ENCODE measurements around the gene DSG3. TPM values are rescaled to one million over a fixed set of nuclear protein-coding genes. Genes with fewer than 3 reads are reported as not detected.

Gene DSG3
- total and polyA plus RNA-seq, 2 donors (not counting 1 experiment from before 2014, with no cell fraction given), result 0.02 TPM; not detected in 1

DNA sequence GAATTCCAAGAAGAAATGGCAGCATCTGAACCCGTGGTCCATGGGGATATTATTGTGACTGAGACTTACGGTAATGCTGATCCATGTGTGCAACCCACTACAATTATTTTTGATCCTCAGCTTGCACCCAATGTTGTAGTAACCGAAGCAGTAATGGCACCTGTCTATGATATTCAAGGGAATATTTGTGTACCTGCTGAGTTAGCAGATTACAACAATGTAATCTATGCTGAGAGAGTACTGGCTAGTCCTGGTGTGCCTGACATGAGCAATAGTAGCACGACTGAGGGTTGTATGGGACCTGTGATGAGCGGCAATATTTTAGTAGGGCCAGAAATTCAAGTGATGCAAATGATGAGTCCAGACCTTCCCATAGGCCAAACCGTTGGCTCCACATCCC lies 34.4 kb upstream of the DSG3 start:
- no peak overlapping the region for H2AFZ ChIP-seq (ENCODE audit: low read length)
- H3K36me3 ChIP-seq (ENCODE audit: control insufficient read depth, insufficient read depth, low read length), result no peaks in the 10 kb centered on the region
- TF ChIP-seq, protein P1, sequence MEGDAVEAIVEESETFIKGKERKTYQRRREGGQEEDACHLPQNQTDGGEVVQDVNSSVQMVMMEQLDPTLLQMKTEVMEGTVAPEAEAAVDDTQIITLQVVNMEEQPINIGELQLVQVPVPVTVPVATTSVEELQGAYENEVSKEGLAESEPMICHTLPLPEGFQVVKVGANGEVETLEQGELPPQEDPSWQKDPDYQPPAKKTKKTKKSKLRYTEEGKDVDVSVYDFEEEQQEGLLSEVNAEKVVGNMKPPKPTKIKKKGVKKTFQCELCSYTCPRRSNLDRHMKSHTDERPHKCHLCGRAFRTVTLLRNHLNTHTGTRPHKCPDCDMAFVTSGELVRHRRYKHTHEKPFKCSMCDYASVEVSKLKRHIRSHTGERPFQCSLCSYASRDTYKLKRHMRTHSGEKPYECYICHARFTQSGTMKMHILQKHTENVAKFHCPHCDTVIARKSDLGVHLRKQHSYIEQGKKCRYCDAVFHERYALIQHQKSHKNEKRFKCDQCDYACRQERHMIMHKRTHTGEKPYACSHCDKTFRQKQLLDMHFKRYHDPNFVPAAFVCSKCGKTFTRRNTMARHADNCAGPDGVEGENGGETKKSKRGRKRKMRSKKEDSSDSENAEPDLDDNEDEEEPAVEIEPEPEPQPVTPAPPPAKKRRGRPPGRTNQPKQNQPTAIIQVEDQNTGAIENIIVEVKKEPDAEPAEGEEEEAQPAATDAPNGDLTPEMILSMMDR (conservative IDR thresholded peaks at IDR 0.05 in 1 of 2, IDR thresholded peaks at IDR 0.05 in 1 of 2; ENCODE audit: low read depth in 1 of 2, low read length in 2 of 2), result no peak
- TF ChIP-seq EZH2 (IDR thresholded peaks at IDR 0.05; ENCODE audit: low read length, missing control alignments), result no peak
- no peaks in the 10 kb centered on the region for H4K20me1 ChIP-seq (ENCODE audit: control insufficient read depth, extremely low read depth, insufficient read depth, low read length)
- H3K27ac ChIP-seq (ENCODE audit: insufficient read depth, low read length), result no peak overlapping the region
- H3K79me2 ChIP-seq (ENCODE audit: control insufficient read depth, insufficient read depth, low read length), result no peaks in the 10 kb centered on the region
- H3K9me3 ChIP-seq (ENCODE audit: control insufficient read depth, insufficient read depth, low read depth, low read length), result no peaks in the 10 kb centered on the region
- H3K4me3 ChIP-seq (replicated peaks in 1 of 4; ENCODE audit: control extremely low read depth in 1 of 4, insufficient read depth in 1 of 4, low read depth in 3 of 4, low read length in 4 of 4), result no peak overlapping the region
- H3K27me3 ChIP-seq (ENCODE audit: control insufficient read depth, insufficient read depth, low read length), result no peaks in the 10 kb centered on the region
- H3K9ac ChIP-seq (ENCODE audit: insufficient read depth, low read length), result no peak overlapping the region
- no peaks in the 10 kb centered on the region for H3K4me1 ChIP-seq (ENCODE audit: control insufficient read depth, extremely low read depth, insufficient read depth, low read length)
- DNase-seq (ENCODE audit: low read depth in 2 of 2), result no peak
- no peak overlapping the region for H3K4me2 ChIP-seq (ENCODE audit: extremely low read depth, insufficient read depth, low read length)

GRCh38 chr18:31417850-31418249 lies 29.7 kb upstream of the DSG3 start:
- Histone ChIP-seq H3K79me2 (ENCODE audit: control insufficient read depth, insufficient read depth, low read length) (no peaks in the 10 kb centered on the region), H3K36me3 (ENCODE audit: control insufficient read depth, insufficient read depth, low read length) (no peaks in the 10 kb centered on the region), H2AFZ (ENCODE audit: low read length) (no peak overlapping the region), H3K9ac (ENCODE audit: insufficient read depth, low read length) (no peak overlapping the region), H3K4me3 (replicated peaks in 1 of 4; ENCODE audit: control extremely low read depth in 1 of 4, insufficient read depth in 1 of 4, low read depth in 3 of 4, low read length in 4 of 4) (no peak overlapping the region), H3K27ac (ENCODE audit: insufficient read depth, low read length) (no peak overlapping the region), H3K4me2 (ENCODE audit: extremely low read depth, insufficient read depth, low read length) (no peak overlapping the region), H4K20me1 (ENCODE audit: control insufficient read depth, extremely low read depth, insufficient read depth, low read length) (no peaks in the 10 kb centered on the region), H3K4me1 (ENCODE audit: control insufficient read depth, extremely low read depth, insufficient read depth, low read length) (no peaks in the 10 kb centered on the region), H3K27me3 (ENCODE audit: control insufficient read depth, insufficient read depth, low read length) (no peaks in the 10 kb centered on the region), H3K9me3 (ENCODE audit: control insufficient read depth, insufficient read depth, low read depth, low read length) (no peaks in the 10 kb centered on the region)
- no peak for TF ChIP-seq EZH2 (IDR thresholded peaks at IDR 0.05; ENCODE audit: low read length, missing control alignments)
- no peak for DNase-seq (ENCODE audit: low read depth in 2 of 2)

DNA sequence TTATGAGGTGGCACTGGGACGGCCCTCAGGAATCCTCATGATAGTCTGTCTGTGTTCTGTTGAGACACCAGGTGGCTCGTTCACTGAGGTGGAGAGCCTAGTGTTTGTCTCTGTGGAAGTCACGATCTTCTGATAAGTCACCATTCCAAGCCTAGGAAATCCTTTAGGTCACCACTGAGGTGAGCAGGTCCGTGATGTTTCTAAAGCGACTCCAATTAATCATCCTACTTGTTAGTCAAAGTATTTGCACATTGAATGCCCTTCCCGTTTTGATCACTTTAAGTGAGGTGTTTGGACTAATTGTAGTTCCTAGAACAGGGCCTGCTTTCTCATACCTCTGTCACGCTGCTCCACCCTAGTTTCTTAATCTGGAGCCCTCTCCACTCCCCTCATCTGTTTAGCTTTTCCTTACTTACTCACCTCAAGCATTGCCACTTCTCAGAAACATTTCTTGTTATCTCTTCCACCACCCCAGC lies 28.0 kb upstream of the DSG3 start:
- Histone ChIP-seq H3K79me2 (ENCODE audit: control insufficient read depth, insufficient read depth, low read length) (no peaks in the 10 kb centered on the region), H4K20me1 (ENCODE audit: control insufficient read depth, extremely low read depth, insufficient read depth, low read length) (no peaks in the 10 kb centered on the region), H3K4me3 (replicated peaks in 1 of 4; ENCODE audit: control extremely low read depth in 1 of 4, insufficient read depth in 1 of 4, low read depth in 3 of 4, low read length in 4 of 4) (no peak overlapping the region), H3K9ac (ENCODE audit: insufficient read depth, low read length) (no peak overlapping the region), H3K27me3 (ENCODE audit: control insufficient read depth, insufficient read depth, low read length) (no peaks in the 10 kb centered on the region), H3K27ac (ENCODE audit: insufficient read depth, low read length) (no peak overlapping the region), H3K9me3 (ENCODE audit: control insufficient read depth, insufficient read depth, low read depth, low read length) (no peaks in the 10 kb centered on the region), H3K4me2 (ENCODE audit: extremely low read depth, insufficient read depth, low read length) (no peak overlapping the region), H3K4me1 (ENCODE audit: control insufficient read depth, extremely low read depth, insufficient read depth, low read length) (no peaks in the 10 kb centered on the region), H3K36me3 (ENCODE audit: control insufficient read depth, insufficient read depth, low read length) (no peaks in the 10 kb centered on the region), H2AFZ (ENCODE audit: low read length) (no peak overlapping the region)
- TF ChIP-seq, protein P1 (conservative IDR thresholded peaks at IDR 0.05 in 1 of 2, IDR thresholded peaks at IDR 0.05 in 1 of 2; ENCODE audit: low read depth in 1 of 2, low read length in 2 of 2), result no peak
- TF ChIP-seq EZH2 (IDR thresholded peaks at IDR 0.05; ENCODE audit: low read length, missing control alignments), result no peak
- no peak for DNase-seq (ENCODE audit: low read depth in 2 of 2)
